Vagina (tissue), 2 donors: Measurements from ENCODE around the gene CCDC60.

Experiments
- POLR2A ChIP-seq, 2 donors: fragments of 450-650 bp; IDR thresholded peaks; one replicate each; pipeline ENCODE4 v1.6.1; 2017; ENCODE audit warnings: antibody characterized with exemption in 2 of 2, mild to moderate bottlenecking in 2 of 2, moderate library complexity in 2 of 2
- POLR2AphosphoS5 ChIP-seq, 2 donors: sonication (generic); formaldehyde crosslinking; IDR thresholded peaks; one replicate each; pipeline ENCODE4 v1.9.0; 2017; ENCODE audit warnings: antibody characterized with exemption in 2 of 2, mild to moderate bottlenecking in 2 of 2, low read depth in 1 of 2; ENCODE audit not compliant: insufficient read depth in 1 of 2
- TF ChIP-seq, protein P1 (sequence below), 3 experiments: fragments of 450-650 bp in 2 of 3; fragments of 200-600 bp in 1 of 3; sonication (generic) in 1 of 3; IDR thresholded peaks; one replicate each; pipeline ENCODE4 v1.5.1; 2017 to 2019; ENCODE audit warnings: antibody characterized with exemption in 3 of 3, mild to moderate bottlenecking in 2 of 3, moderate library complexity in 2 of 3

DNA sequence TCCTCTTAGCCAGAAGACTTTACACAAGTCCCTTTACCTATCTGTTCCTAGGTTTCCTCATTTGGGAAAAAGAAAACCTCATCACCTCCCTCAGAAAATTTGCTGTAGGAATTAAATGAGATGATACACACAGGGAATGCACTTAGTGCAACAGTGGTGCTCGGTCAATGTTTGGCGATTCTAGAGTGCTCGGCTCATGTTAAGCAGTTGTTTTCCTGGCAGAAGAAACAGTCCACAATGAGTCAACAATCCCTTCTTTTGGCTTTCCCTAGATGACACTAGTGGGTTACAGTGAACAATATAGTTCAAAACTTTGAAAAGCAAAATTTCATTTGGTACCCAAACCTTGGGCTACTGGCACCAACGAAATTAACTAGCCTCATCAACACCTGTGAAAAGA lies 255.1 kb downstream of the CCDC60 start:
- TF ChIP-seq, protein P1, sequence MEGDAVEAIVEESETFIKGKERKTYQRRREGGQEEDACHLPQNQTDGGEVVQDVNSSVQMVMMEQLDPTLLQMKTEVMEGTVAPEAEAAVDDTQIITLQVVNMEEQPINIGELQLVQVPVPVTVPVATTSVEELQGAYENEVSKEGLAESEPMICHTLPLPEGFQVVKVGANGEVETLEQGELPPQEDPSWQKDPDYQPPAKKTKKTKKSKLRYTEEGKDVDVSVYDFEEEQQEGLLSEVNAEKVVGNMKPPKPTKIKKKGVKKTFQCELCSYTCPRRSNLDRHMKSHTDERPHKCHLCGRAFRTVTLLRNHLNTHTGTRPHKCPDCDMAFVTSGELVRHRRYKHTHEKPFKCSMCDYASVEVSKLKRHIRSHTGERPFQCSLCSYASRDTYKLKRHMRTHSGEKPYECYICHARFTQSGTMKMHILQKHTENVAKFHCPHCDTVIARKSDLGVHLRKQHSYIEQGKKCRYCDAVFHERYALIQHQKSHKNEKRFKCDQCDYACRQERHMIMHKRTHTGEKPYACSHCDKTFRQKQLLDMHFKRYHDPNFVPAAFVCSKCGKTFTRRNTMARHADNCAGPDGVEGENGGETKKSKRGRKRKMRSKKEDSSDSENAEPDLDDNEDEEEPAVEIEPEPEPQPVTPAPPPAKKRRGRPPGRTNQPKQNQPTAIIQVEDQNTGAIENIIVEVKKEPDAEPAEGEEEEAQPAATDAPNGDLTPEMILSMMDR (IDR thresholded peaks at IDR 0.05): no peak
- TF ChIP-seq POLR2A (IDR thresholded peaks at IDR 0.05): no peak
- no peak for TF ChIP-seq POLR2AphosphoS5 (IDR thresholded peaks at IDR 0.05; ENCODE audit: insufficient read depth in 1 of 2, low read depth in 1 of 2)
